Measurements from ENCODE around the gene CENPC.

GRCh38 chr4:67500373-67500772 is 44.9 kb downstream of the CENPC start:
- no peak for TF ChIP-seq LEF1 (IDR thresholded peaks at IDR 0.05; ENCODE audit: borderline replicate concordance)
- no peak for TF ChIP-seq FOXK2 (IDR thresholded peaks at IDR 0.05)
- TF ChIP-seq SUZ12 (IDR thresholded peaks at IDR 0.05): no peak
- TF ChIP-seq TARDBP (IDR thresholded peaks at IDR 0.05): no peak
- TF ChIP-seq, protein P1, sequence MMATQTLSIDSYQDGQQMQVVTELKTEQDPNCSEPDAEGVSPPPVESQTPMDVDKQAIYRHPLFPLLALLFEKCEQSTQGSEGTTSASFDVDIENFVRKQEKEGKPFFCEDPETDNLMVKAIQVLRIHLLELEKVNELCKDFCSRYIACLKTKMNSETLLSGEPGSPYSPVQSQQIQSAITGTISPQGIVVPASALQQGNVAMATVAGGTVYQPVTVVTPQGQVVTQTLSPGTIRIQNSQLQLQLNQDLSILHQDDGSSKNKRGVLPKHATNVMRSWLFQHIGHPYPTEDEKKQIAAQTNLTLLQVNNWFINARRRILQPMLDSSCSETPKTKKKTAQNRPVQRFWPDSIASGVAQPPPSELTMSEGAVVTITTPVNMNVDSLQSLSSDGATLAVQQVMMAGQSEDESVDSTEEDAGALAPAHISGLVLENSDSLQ (IDR thresholded peaks at IDR 0.05): no peak
- TF ChIP-seq SP1 (IDR thresholded peaks at IDR 0.05): no peak

All from HEK293T (cell line).